OCI-LY3 (cell line): ENCODE measurements around the gene CNN3.

Source experiments
- H2AFZ ChIP-seq: fragments of 200-600, 300-600 bp; shearing (Covaris generic); 2 replicates; pipeline ENCODE4 v1.6.0; 2014; ENCODE audit warnings: antibody characterized with exemption, low read depth, low read length
- H3K27ac ChIP-seq: fragments of 200-600, 300-600 bp; sonication (generic); 2 replicates; pipeline ENCODE4 v1.5.1; 2014; ENCODE audit warnings: mild to moderate bottlenecking, low read length, moderate library complexity, mixed read lengths
- H3K27me3 ChIP-seq: fragments of 200-600, 300-600 bp; sonication (generic); 2 replicates; pipeline ENCODE4 v1.6.1; 2014; ENCODE audit warnings: low read depth, low read length, mixed read lengths
- H3K36me3 ChIP-seq: fragments of 200-600, 300-600 bp; sonication (generic); replicated peaks from 2 replicates; pipeline ENCODE3; 2014; ENCODE audit warnings: low read depth, low read length, mixed read lengths
- H3K4me1 ChIP-seq: fragments of 300-600, 200-600 bp; sonication (generic); 2 replicates; pipeline ENCODE4 v1.6.1; 2014; ENCODE audit warnings: low read length, mixed read lengths
- H3K4me2 ChIP-seq: fragments of 200-600, 300-600 bp; sonication (generic); 2 replicates; pipeline ENCODE4 v1.6.1; 2014; ENCODE audit warnings: low read length, mixed read lengths
- H3K4me3 ChIP-seq: fragments of 300-600, 200-600 bp; sonication (generic); 2 replicates; pipeline ENCODE4 v1.5.1; 2014; ENCODE audit warnings: antibody characterized with exemption, mild to moderate bottlenecking, low read length, moderate library complexity
- H3K79me2 ChIP-seq: fragments of 300-600, 200-600 bp; shearing (Covaris generic); 2 replicates; pipeline ENCODE4 v1.6.1; 2014; ENCODE audit warnings: mild to moderate bottlenecking, low read length, mixed read lengths
- H3K9ac ChIP-seq: fragments of 300-600, 200-600 bp; shearing (Covaris generic); 2 replicates; pipeline ENCODE4 v1.6.0; 2014; ENCODE audit warnings: mild to moderate bottlenecking, low read length, moderate library complexity
- H3K9me3 ChIP-seq: fragments of 200-600, 300-600 bp; shearing (Covaris generic); 2 replicates; pipeline ENCODE4 v1.6.1; 2014; ENCODE audit warnings: low read length, mixed read lengths; ENCODE audit not compliant: insufficient read depth
- H4K20me1 ChIP-seq: fragments of 200-600, 300-600 bp; sonication (generic); 2 replicates; pipeline ENCODE4 v1.6.1; 2016; ENCODE audit warnings: low read length, mixed read lengths; ENCODE audit not compliant: insufficient read depth
- CTCF ChIP-seq: fragments of 200-600, 300-600 bp; sonication (generic); IDR thresholded peaks from 2 replicates; pipeline ENCODE4 v1.5.1; 2014; ENCODE audit warnings: antibody characterized with exemption, low read length, low read depth
- EZH2phosphoT487 ChIP-seq: fragments of 200-600 bp; shearing (Covaris generic); IDR thresholded peaks from 2 replicates; pipeline ENCODE4 v1.6.1; 2018; ENCODE audit warnings: antibody characterized with exemption, mixed run types, low read depth

Gene CNN3

DNA sequence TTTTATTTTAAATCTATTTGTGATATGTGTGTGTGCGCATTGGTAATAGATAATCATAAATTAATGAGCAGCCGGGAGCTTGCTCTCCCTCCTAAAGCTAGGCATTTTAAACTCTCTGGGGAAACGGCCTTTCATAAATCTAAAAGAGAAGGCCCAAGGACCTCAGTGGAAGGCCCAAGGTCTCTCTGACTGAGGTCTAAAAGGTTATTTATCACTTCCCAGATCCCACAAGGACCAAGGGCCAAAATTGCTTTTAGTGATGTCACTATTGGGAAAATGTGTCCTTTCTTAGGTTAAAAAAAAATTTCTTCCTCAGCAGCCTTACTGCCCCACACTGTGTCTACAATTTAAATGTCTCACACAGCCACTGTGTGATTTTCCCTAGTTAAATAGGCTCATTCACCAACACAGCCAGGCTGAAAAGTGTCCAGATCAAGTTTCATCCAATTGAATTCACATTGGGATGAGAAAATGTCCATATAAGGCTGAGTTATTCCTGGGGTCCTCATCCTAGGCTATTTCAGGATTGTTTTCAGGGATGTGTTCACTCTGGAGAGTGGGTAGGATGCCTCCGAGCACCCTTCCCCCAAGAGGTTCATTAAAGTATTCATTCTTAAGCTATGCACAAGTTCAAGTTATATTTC is 60.6 kb downstream of the CNN3 start:
- no peaks in the 10 kb centered on the region for H3K79me2 ChIP-seq
- no peaks in the 10 kb centered on the region for H4K20me1 ChIP-seq
- H3K4me2 ChIP-seq = no peak overlapping the region
- H3K9ac ChIP-seq = no peak overlapping the region
- no peak overlapping the region for H2AFZ ChIP-seq
- H3K27me3 ChIP-seq = no peaks in the 10 kb centered on the region
- no peak for TF ChIP-seq EZH2phosphoT487
- no peaks in the 10 kb centered on the region for H3K36me3 ChIP-seq
- no peak overlapping the region for H3K4me3 ChIP-seq
- H3K27ac ChIP-seq = no peak overlapping the region
- H3K4me1 ChIP-seq = no peaks in the 10 kb centered on the region
- H3K9me3 ChIP-seq = no peaks in the 10 kb centered on the region

GRCh38 chr1:94865360-94865759 is 61.5 kb downstream of the CNN3 start:
- Histone ChIP-seq H3K9ac (no peak overlapping the region), H3K4me1 (no peaks in the 10 kb centered on the region), H3K27me3 (no peaks in the 10 kb centered on the region), H3K79me2 (no peaks in the 10 kb centered on the region), H3K27ac (no peak overlapping the region), H4K20me1 (no peaks in the 10 kb centered on the region), H3K36me3 (no peaks in the 10 kb centered on the region), H3K9me3 (no peaks in the 10 kb centered on the region), H2AFZ (no peak overlapping the region), H3K4me3 (no peak overlapping the region), H3K4me2 (no peak overlapping the region)
- no peak for TF ChIP-seq EZH2phosphoT487
- no peak for TF ChIP-seq CTCF

DNA sequence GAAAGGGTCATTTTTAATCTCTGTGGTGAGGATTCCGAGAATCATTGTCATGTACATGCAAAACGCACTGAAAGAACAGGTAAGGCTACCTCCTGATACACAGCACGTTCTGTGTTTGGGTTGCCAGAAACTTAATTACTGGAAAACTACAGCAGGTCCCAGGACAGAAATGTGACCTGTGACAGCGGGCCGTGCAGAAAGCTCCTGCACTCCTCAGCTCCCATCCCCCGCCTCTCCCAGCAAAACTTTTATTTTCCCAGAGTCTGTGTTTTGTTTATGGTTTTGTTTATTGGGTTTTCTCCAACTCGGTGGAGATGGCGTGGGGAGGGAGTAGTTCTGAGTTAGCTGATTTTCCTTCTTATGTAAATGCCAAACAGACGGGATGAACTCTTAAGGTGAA is 62.1 kb downstream of the CNN3 start:
- H3K9ac ChIP-seq = no peak overlapping the region
- no peak overlapping the region for H3K27ac ChIP-seq
- H3K9me3 ChIP-seq = no peaks in the 10 kb centered on the region
- H3K4me1 ChIP-seq = no peaks in the 10 kb centered on the region
- no peaks in the 10 kb centered on the region for H4K20me1 ChIP-seq
- no peak overlapping the region for H3K4me2 ChIP-seq
- TF ChIP-seq CTCF (no peak), EZH2phosphoT487 (no peak)
- H2AFZ ChIP-seq = no peak overlapping the region
- no peaks in the 10 kb centered on the region for H3K27me3 ChIP-seq
- no peaks in the 10 kb centered on the region for H3K79me2 ChIP-seq
- no peak overlapping the region for H3K4me3 ChIP-seq
- no peaks in the 10 kb centered on the region for H3K36me3 ChIP-seq

DNA sequence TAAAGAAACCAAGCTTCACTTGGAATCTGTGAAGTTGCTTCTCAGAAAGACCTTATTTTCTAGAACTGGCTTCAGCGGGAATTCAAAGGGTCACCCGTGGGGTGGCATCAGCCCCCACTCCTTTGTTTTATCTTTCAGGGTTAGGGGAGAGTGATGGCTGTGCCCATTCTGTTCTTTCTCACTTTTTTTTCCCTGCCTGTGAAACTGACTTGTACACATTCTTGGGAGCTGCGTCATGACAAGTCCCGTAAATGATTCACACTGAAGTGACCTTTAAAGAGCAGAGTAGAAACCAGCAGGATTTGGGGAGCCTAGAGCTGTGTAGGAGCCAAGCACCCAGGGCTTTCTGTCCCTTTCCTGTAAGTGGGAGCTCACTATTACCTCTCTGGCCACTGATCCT is 63.0 kb downstream of the CNN3 start:
- Histone ChIP-seq H3K79me2 (no peaks in the 10 kb centered on the region), H3K4me1 (no peaks in the 10 kb centered on the region), H3K4me3 (no peak overlapping the region), H3K36me3 (no peaks in the 10 kb centered on the region), H3K4me2 (no peak overlapping the region), H3K27me3 (no peaks in the 10 kb centered on the region), H4K20me1 (no peaks in the 10 kb centered on the region), H2AFZ (no peak overlapping the region), H3K27ac (no peak overlapping the region), H3K9me3 (no peaks in the 10 kb centered on the region), H3K9ac (no peak overlapping the region)
- no peak for TF ChIP-seq EZH2phosphoT487
- TF ChIP-seq CTCF = no peak
